GM06990 (cell line): ENCODE data around the gene NKX2-2.

Source experiments
- DNase-seq: peaks from one replicate; pipeline ENCODE4 v3.0.0-alpha.2; 2011; ENCODE audit not compliant: insufficient read length; ENCODE audit errors: extremely low read depth
- H3K27me3 ChIP-seq: replicated peaks from 2 replicates; pipeline ENCODE4 v1.6.0; 2011; ENCODE audit warnings: low read length; ENCODE audit not compliant: control insufficient read depth, insufficient read depth
- H3K36me3 ChIP-seq: 2 replicates; pipeline ENCODE4 v1.5.1; 2011; ENCODE audit warnings: low read length; ENCODE audit not compliant: control insufficient read depth, insufficient read depth
- H3K4me3 ChIP-seq: replicated peaks from 2 replicates; pipeline ENCODE4 v1.5.1; 2011; ENCODE audit warnings: low read depth, mild to moderate bottlenecking, control low read depth, low read length
- CTCF ChIP-seq: IDR thresholded peaks from 2 replicates; pipeline ENCODE4 v1.5.1; 2011; ENCODE audit warnings: low read length, control low read depth, mild to moderate bottlenecking, inconsistent platforms; ENCODE audit not compliant: insufficient read depth, poor library complexity, severe bottlenecking

Gene NKX2-2

GRCh38 chr20:21521596-21522480 is 8.0 kb upstream of the NKX2-2 start:
- H3K27me3 ChIP-seq, result peaks cover 4% of the 10 kb centered on the region
- H3K4me3 ChIP-seq, result no peak overlapping the region

GRCh38 chr20:21520702-21521595 is 7.1 kb upstream of the NKX2-2 start:
- DNase-seq, result no peak
- Histone ChIP-seq H3K4me3 (no peak overlapping the region), H3K36me3 (no peaks in the 10 kb centered on the region), H3K27me3 (peaks cover 6% of the 10 kb centered on the region)
- no peak for TF ChIP-seq CTCF

More at GRCh38 chr20:21521596-21522480, 8.0 kb upstream of the NKX2-2 start:
- no peak for TF ChIP-seq CTCF
- H3K36me3 ChIP-seq, result no peaks in the 10 kb centered on the region
- DNase-seq, result no peak

GRCh38 chr20:21519136-21519584 is 5.3 kb upstream of the NKX2-2 start:
- Histone ChIP-seq H3K4me3 (no peak overlapping the region), H3K36me3 (no peaks in the 10 kb centered on the region), H3K27me3 (peaks cover 2% of the 10 kb centered on the region)
- DNase-seq, result no peak
- TF ChIP-seq CTCF, result no peak

- peaks cover 2% of the 10 kb centered on the region for H3K27me3 ChIP-seq
- H3K36me3 ChIP-seq, result no peaks in the 10 kb centered on the region
- no peak for TF ChIP-seq CTCF
- no peak for DNase-seq
- no peak overlapping the region for H3K4me3 ChIP-seq
Measured at GRCh38 chr20:21518292-21518991, 4.6 kb upstream of the NKX2-2 start.

- DNase-seq, result no peak
- Histone ChIP-seq H3K36me3 (no peaks in the 10 kb centered on the region), H3K4me3 (no peak overlapping the region), H3K27me3 (peaks cover 2% of the 10 kb centered on the region)
- no peak for TF ChIP-seq CTCF
Measured at GRCh38 chr20:21517566-21518277, 3.9 kb upstream of the NKX2-2 start.
